Measurements from ENCODE around the gene NRG3.
"Not testable (repeated sequence)": the region's sequence is repeated elsewhere in the genome, so short reads cannot be mapped to it uniquely, and the experiment has no call there.

NRG3 gene

GRCh38 chr10:82331716-82332115 is 456.7 kb downstream of the NRG3 start:
- no peak overlapping the region for H3K4me3 ChIP-seq (ENCODE audit: low read depth, low read length)
- H3K27ac ChIP-seq (ENCODE audit: extremely low read depth, low read depth, low read length), result no peak overlapping the region
- no peaks in the 10 kb centered on the region for H3K9me3 ChIP-seq (ENCODE audit: control insufficient read depth, insufficient read depth, low read depth, low read length)
- POLR2A ChIA-PET, result no interaction called here
- CTCF ChIA-PET, result interaction anchor here (0.5 kb wide), 1 partner anchor 295 kb away, joined by 3 read pairs; no protein-coding TSS in a partner anchor
- H3K36me3 ChIP-seq (ENCODE audit: control insufficient read depth in 2 of 2, insufficient read depth in 1 of 2, low read length in 2 of 2), result no peaks in the 10 kb centered on the region
- TF ChIP-seq ZNF146 (tag by site-specific recombination; IDR thresholded peaks at IDR 0.05) (no peak), ZNF223 (tag by site-specific recombination; IDR thresholded peaks at IDR 0.05) (no peak), ZNF555 (tag by site-specific recombination; conservative IDR thresholded peaks at IDR 0.05) (no peak), ZFP69B (tag by site-specific recombination; IDR thresholded peaks at IDR 0.05) (no peak)
- no peaks in the 10 kb centered on the region for H3K4me1 ChIP-seq (ENCODE audit: control insufficient read depth, insufficient read depth, low read length)

- no peaks in the 10 kb centered on the region for H3K4me1 ChIP-seq (ENCODE audit: control insufficient read depth, insufficient read depth, low read length)
- ChIA-PET POLR2A (no interaction called here), CTCF (no interaction called here)
- TF ChIP-seq PRDM6 (tag by site-specific recombination; IDR thresholded peaks at IDR 0.05) (no peak), ZBTB48 (tag by site-specific recombination; IDR thresholded peaks at IDR 0.05) (no peak)
- H3K4me3 ChIP-seq (ENCODE audit: low read depth, low read length), result no peak overlapping the region
- H3K9me3 ChIP-seq (ENCODE audit: control insufficient read depth, insufficient read depth, low read depth, low read length), result no peaks in the 10 kb centered on the region
- no peak overlapping the region for H3K27ac ChIP-seq (ENCODE audit: extremely low read depth, low read depth, low read length)
- no peaks in the 10 kb centered on the region for H3K36me3 ChIP-seq (ENCODE audit: control insufficient read depth in 2 of 2, insufficient read depth in 1 of 2, low read length in 2 of 2)
Measured at GRCh38 chr10:82335831-82336230, 460.8 kb downstream of the NRG3 start.

GRCh38 chr10:82340166-82340565 is 465.2 kb downstream of the NRG3 start:
- ChIA-PET CTCF (no interaction called here), POLR2A (no interaction called here)
- Histone ChIP-seq H3K9me3 (ENCODE audit: control insufficient read depth, insufficient read depth, low read depth, low read length) (no peaks in the 10 kb centered on the region), H3K4me1 (ENCODE audit: control insufficient read depth, insufficient read depth, low read length) (no peaks in the 10 kb centered on the region), H3K27ac (ENCODE audit: extremely low read depth, low read depth, low read length) (no peak overlapping the region), H3K4me3 (ENCODE audit: low read depth, low read length) (no peak overlapping the region), H3K36me3 (ENCODE audit: control insufficient read depth in 2 of 2, insufficient read depth in 1 of 2, low read length in 2 of 2) (no peaks in the 10 kb centered on the region)
- TF ChIP-seq ZNF433 (tag by site-specific recombination; IDR thresholded peaks at IDR 0.05; ENCODE audit: low read depth), result no peak
- no peak for TF ChIP-seq ZNF560 (tag by site-specific recombination; IDR thresholded peaks at IDR 0.05; ENCODE audit: borderline replicate concordance)
- no peak for TF ChIP-seq ZNF221 (tag by site-specific recombination; IDR thresholded peaks at IDR 0.05; ENCODE audit: borderline replicate concordance)
- TF ChIP-seq ZNF138 (tag by site-specific recombination; IDR thresholded peaks at IDR 0.05; ENCODE audit: borderline replicate concordance), result no peak
- TF ChIP-seq ZNF645 (tag by site-specific recombination; IDR thresholded peaks at IDR 0.05), result no peak
- no peak for TF ChIP-seq SALL2 (tag by site-specific recombination; IDR thresholded peaks at IDR 0.05; ENCODE audit: borderline replicate concordance)

GRCh38 chr10:82349590-82349989 is 474.6 kb downstream of the NRG3 start:
- H3K4me3 ChIP-seq (ENCODE audit: low read depth, low read length); POLR2A ChIA-PET; CTCF ChIA-PET; H3K4me1 ChIP-seq (ENCODE audit: control insufficient read depth, insufficient read depth, low read length); H3K36me3 ChIP-seq (ENCODE audit: control insufficient read depth in 2 of 2, insufficient read depth in 1 of 2, low read length in 2 of 2); H3K9me3 ChIP-seq (ENCODE audit: control insufficient read depth, insufficient read depth, low read depth, low read length): not testable (repeated sequence)
- peak overlapping the region; percentile 29; the same call in 1 of the 2 replicates for H3K27ac ChIP-seq (ENCODE audit: extremely low read depth, low read depth, low read length)

GRCh38 chr10:82353381-82353780 is 478.4 kb downstream of the NRG3 start:
- H3K27ac ChIP-seq (ENCODE audit: extremely low read depth, low read depth, low read length), result no peak overlapping the region
- no peaks in the 10 kb centered on the region for H3K4me1 ChIP-seq (ENCODE audit: control insufficient read depth, insufficient read depth, low read length)
- H3K4me3 ChIP-seq (ENCODE audit: low read depth, low read length), result no peak overlapping the region
- no peak for TF ChIP-seq ZNF664 (tag by site-specific recombination; IDR thresholded peaks at IDR 0.05)
- CTCF ChIA-PET, result no interaction called here
- H3K9me3 ChIP-seq (ENCODE audit: control insufficient read depth, insufficient read depth, low read depth, low read length), result no peaks in the 10 kb centered on the region
- H3K36me3 ChIP-seq (ENCODE audit: control insufficient read depth in 2 of 2, insufficient read depth in 1 of 2, low read length in 2 of 2), result no peaks in the 10 kb centered on the region
- POLR2A ChIA-PET, result no interaction called here

Data from HEK293 (cell line).